Upper lobe of right lung (tissue), 1 donor: ENCODE results near the gene ADTRP. TPM values are rescaled to one million over a fixed set of nuclear protein-coding genes. Genes with fewer than 3 reads are reported as not detected.

ENCODE experiments used
- ATAC-seq: fragments of 200-7000 bp; cut with Tn5 transposase; one replicate; pipeline ENCODE4 v1.9.1; 2020; ENCODE audit warnings: mild to moderate bottlenecking, moderate library complexity
- DNase-seq: peaks from one replicate; pipeline ENCODE4 v3.0.0-alpha.2; 2020
- H3K27ac ChIP-seq: fragments of 200-600 bp; one replicate; pipeline ENCODE4 v1.8.0; 2022
- H3K27me3 ChIP-seq: fragments of 200-600 bp; one replicate; pipeline ENCODE4 v1.8.0; 2022; ENCODE audit warnings: mild to moderate bottlenecking
- H3K36me3 ChIP-seq: fragments of 200-600 bp; one replicate; pipeline ENCODE4 v1.8.0; 2022
- H3K4me1 ChIP-seq: fragments of 200-600 bp; one replicate; pipeline ENCODE4 v1.8.0; 2022
- H3K4me3 ChIP-seq: fragments of 200-600 bp; one replicate; pipeline ENCODE4 v1.8.0; 2022; ENCODE audit warnings: mild to moderate bottlenecking
- H3K9me3 ChIP-seq: fragments of 200-600 bp; one replicate; pipeline ENCODE4 v1.8.0; 2022
- CTCF ChIP-seq: fragments of 200-600 bp; IDR thresholded peaks from one replicate; pipeline ENCODE4 v1.8.0; 2022; ENCODE audit warnings: antibody characterized with exemption
- intact Hi-C: fragments of 100-400 bp; cut with DNase I; formaldehyde crosslinking; loops from one replicate; pipeline ENCODE4 v1.11.0; 2022
- total RNA-seq: library from RNA; stranded (reverse); fragmentation: NEBNext Ultra II Directional; extraction: Animal tissue kit (Norgen Biotek cat#: 25700); gene quantifications from one replicate; pipeline ENCODE4 v1.2.1, GENCODE V29; 2021
- donor health status: DM: no; HTN: yes; CAD: no; lungs with severe emphysema.

Gene ADTRP
- total RNA-seq, 1 donor from 2014 or later: 21.0 TPM

GRCh38 chr6:11714798-11715285, 63.8 kb downstream of the ADTRP start:
- intact Hi-C loops: no loop called here
- no peak for ATAC-seq
- Histone ChIP-seq H3K9me3 (no peaks in the 10 kb centered on the region), H3K27me3 (no peaks in the 10 kb centered on the region), H3K4me1 (peaks cover 11% of the 10 kb centered on the region), H3K4me3 (no peak overlapping the region), H3K36me3 (no peaks in the 10 kb centered on the region), H3K27ac (no peak overlapping the region)
- no peak for DNase-seq
- TF ChIP-seq CTCF: no peak

GRCh38 chr6:11714116-11714797, 64.3 kb downstream of the ADTRP start:
- ATAC-seq (no peak), DNase-seq (no peak)
- Histone ChIP-seq H3K4me1 (peaks cover 11% of the 10 kb centered on the region), H3K9me3 (no peaks in the 10 kb centered on the region), H3K4me3 (no peak overlapping the region), H3K27ac (no peak overlapping the region), H3K27me3 (no peaks in the 10 kb centered on the region), H3K36me3 (no peaks in the 10 kb centered on the region)
- intact Hi-C loops: no loop called here
- no peak for TF ChIP-seq CTCF

- Histone ChIP-seq H3K27ac (no peak overlapping the region), H3K27me3 (no peaks in the 10 kb centered on the region), H3K4me3 (no peak overlapping the region), H3K36me3 (no peaks in the 10 kb centered on the region), H3K9me3 (no peaks in the 10 kb centered on the region), H3K4me1 (peaks cover 11% of the 10 kb centered on the region)
- intact Hi-C loops: no loop called here
- DNase-seq (no peak), ATAC-seq (peak; percentile 61)
- no peak for TF ChIP-seq CTCF
These were observed 65.8 kb downstream of the ADTRP start for GRCh38 chr6:11712760-11713159.

- Histone ChIP-seq H3K27me3 (no peaks in the 10 kb centered on the region), H3K4me1 (peaks cover 11% of the 10 kb centered on the region), H3K4me3 (no peak overlapping the region), H3K9me3 (no peaks in the 10 kb centered on the region), H3K36me3 (no peaks in the 10 kb centered on the region), H3K27ac (no peak overlapping the region)
- no peak for TF ChIP-seq CTCF
- peak; percentile 47 for ATAC-seq
- intact Hi-C loops: no loop called here
- DNase-seq: no peak
These were observed 66.5 kb downstream of the ADTRP start for GRCh38 chr6:11711984-11712711.

- H3K27ac ChIP-seq: no peak overlapping the region
These were observed 67.3 kb downstream of the ADTRP start for GRCh38 chr6:11711003-11711983.

More at GRCh38 chr6:11711003-11711983, 67.3 kb downstream of the ADTRP start:
- DNase-seq: peak; percentile 63
- H3K9me3 ChIP-seq: no peaks in the 10 kb centered on the region
- no peak overlapping the region for H3K4me3 ChIP-seq
- intact Hi-C loops: no loop called here
- peaks cover 11% of the 10 kb centered on the region for H3K4me1 ChIP-seq
- H3K27me3 ChIP-seq: no peaks in the 10 kb centered on the region
- no peak for TF ChIP-seq CTCF
- no peaks in the 10 kb centered on the region for H3K36me3 ChIP-seq
- peak; percentile 51 for ATAC-seq
